Activated T-helper 1 cell treated with anti-CD3 and anti-CD28 coated beads, Interleukin-12 subunit alpha, Interleukin-12 subunit beta, Interleukin-2, Interleukin-4 antibody, amounts not matched to agents 30 ng/mL and 10 ng/mL and 1 ng/mL, durations not matched to agents 14 hours and 24 hours and 36 hours (primary cell): ENCODE results near the gene IKZF2. TPM values are rescaled to one million over a fixed set of nuclear protein-coding genes. Genes with fewer than 3 reads are reported as not detected.

Experiments
- DNase-seq: peaks from one replicate; pipeline ENCODE4 v3.0.0; 2021; ENCODE audit warnings: low spot score
- H3K27ac Mint-ChIP-seq: one replicate; pipeline ENCODE4 v1.8.0; 2021; ENCODE audit warnings: mild to moderate bottlenecking, mixed read lengths
- H3K27me3 Mint-ChIP-seq: one replicate; pipeline ENCODE4 v1.8.0; 2022; ENCODE audit warnings: mild to moderate bottlenecking, moderate library complexity, mixed read lengths; ENCODE audit not compliant: insufficient read depth
- H3K36me3 Mint-ChIP-seq: one replicate; pipeline ENCODE4 v1.8.0; 2021; ENCODE audit warnings: low read depth, mixed read lengths
- H3K4me1 Mint-ChIP-seq: one replicate; pipeline ENCODE4 v1.8.0; 2021; ENCODE audit warnings: low read depth, mixed read lengths
- H3K4me3 Mint-ChIP-seq: one replicate; pipeline ENCODE4 v1.8.0; 2021; ENCODE audit warnings: mild to moderate bottlenecking, moderate library complexity, mixed read lengths
- H3K9me3 Mint-ChIP-seq: one replicate; pipeline ENCODE4 v1.8.0; 2021; ENCODE audit warnings: mixed read lengths
- intact Hi-C: fragments of 100-400 bp; cut with micrococcal nuclease; formaldehyde crosslinking; loops from one replicate; pipeline ENCODE4 v1.15.1; 2024
- total RNA-seq: library from RNA; stranded (reverse); gene quantifications from 2 replicates; pipeline ENCODE4 v1.2.3, GENCODE V29; 2022

IKZF2 gene
- total RNA-seq, 1 donor from 2014 or later = 3.2 TPM

DNA sequence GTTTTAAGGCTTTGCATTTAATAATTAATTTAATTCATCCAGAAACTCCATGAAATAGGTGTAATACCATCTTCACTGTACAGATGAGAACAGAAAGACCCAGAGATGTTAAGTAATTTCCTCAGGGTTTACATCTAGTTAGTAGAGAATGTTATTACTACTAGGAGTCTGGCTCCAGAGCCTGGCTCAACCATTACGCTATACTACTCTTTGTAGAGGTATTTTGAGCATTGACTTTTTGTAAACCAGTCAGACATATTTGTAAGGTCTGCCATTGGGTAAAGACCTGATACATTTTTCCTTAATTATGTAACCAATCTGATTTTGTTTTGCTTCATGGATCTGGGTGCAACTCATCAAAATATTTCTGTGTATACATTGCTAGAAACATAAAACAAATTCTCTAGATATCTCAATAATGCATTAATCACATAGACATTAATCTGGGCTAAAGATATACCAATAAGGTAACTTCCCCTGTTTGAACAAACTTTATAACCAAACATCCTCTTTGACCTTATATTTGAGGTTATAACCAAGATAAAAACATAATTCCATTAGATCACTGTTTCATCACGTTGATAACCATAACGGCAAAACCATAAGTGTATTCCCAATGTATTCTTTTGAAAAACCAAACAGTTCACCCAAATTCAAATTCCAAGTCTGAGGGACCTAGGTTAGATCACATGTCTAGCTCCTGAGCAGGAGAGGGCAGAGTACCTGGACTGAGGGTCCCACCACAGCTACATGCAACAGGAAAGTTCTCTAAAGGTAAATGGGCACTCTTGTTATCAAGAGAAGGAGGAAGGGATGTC is 135.0 kb downstream of the IKZF2 start:
- H3K4me3 Mint-ChIP-seq = no peak overlapping the region
- no peak for DNase-seq
- H3K9me3 Mint-ChIP-seq = no peaks in the 10 kb centered on the region
- H3K27me3 Mint-ChIP-seq = peaks cover 17% of the 10 kb centered on the region
- H3K36me3 Mint-ChIP-seq = no peaks in the 10 kb centered on the region
- H3K27ac Mint-ChIP-seq = no peak overlapping the region
- intact Hi-C loops = loop anchor here (1.0 to 5.0 kb wide), 5 partner anchors 59 to 289 kb away; partner anchors contain the start of gene IKZF2
- H3K4me1 Mint-ChIP-seq = peaks cover 39% of the 10 kb centered on the region

DNA sequence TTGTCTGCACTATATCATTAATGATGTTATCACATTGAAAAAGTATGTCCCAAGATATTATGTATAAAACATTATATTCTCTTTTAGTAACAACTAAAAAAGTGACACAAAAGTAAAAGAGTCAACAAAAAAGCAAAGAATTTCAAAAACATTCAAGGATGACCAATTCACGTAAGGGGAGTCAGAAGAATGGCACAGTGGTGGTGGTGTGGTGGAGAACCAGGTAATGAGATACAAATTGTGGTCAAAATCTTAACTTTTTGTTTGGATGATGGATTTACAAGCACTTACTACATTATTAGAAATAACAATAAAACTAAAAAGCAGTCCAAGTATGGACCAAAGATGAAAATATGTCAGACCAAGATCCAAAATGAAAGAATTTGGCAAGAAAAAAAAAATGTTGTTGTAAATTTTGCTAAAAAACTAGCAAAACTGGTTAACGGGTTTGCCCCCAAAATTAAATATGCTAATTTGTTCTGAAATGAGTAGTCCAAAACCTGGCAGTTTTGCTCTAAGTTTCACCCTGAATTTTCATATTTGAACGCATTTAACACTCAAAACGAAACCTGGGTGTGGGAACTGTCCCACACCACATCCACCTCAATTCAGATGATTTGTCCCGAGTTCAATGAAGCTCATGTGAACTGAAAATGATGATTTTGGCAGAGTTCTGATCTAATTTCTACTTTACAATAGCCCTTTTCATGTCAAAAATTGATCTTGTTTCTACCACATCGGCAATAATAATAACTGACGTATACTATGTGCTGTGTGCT is 135.8 kb downstream of the IKZF2 start:
- Mint-ChIP-seq H3K4me3 (no peak overlapping the region), H3K27me3 (peaks cover 20% of the 10 kb centered on the region), H3K4me1 (peaks cover 37% of the 10 kb centered on the region), H3K27ac (peak overlapping the region; percentile 45), H3K36me3 (no peaks in the 10 kb centered on the region), H3K9me3 (peaks cover under 1% of the 10 kb centered on the region)
- DNase-seq = peak; percentile 37
- intact Hi-C loops = loop anchor here (1.0 to 5.0 kb wide), 8 partner anchors 19 to 288 kb away; partner anchors contain the start of gene IKZF2

GRCh38 chr2:213013979-213014378 is 137.4 kb downstream of the IKZF2 start:
- Mint-ChIP-seq H3K36me3 (no peaks in the 10 kb centered on the region), H3K27me3 (peaks cover 20% of the 10 kb centered on the region), H3K27ac (no peak overlapping the region), H3K4me3 (no peak overlapping the region), H3K4me1 (peaks cover 37% of the 10 kb centered on the region), H3K9me3 (peaks cover 3% of the 10 kb centered on the region)
- intact Hi-C loops = loop anchor here (2.0 to 5.0 kb wide), 3 partner anchors 21 to 199 kb away; no protein-coding TSS in a partner anchor
- DNase-seq = no peak

DNA sequence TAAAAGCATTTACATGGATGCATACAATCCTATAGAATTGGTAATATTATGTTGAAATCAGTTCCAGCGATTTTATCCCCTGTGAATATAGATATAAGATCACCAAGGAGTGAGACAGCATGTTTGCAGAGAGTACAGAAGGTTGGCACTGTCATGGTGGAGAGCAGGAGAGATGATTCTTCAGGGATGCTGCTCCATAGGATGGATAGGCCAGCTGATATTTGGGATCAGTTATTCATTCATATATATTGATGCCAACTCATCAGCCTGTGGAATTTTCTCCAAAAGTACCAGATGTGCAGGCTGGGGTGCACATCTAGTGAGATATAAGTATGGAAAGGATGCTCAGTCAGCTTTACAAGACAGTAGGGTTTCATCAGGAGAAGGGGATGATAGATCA is 139.9 kb downstream of the IKZF2 start:
- H3K4me1 Mint-ChIP-seq = peaks cover 23% of the 10 kb centered on the region
- peaks cover 8% of the 10 kb centered on the region for H3K27me3 Mint-ChIP-seq
- DNase-seq = no peak
- H3K9me3 Mint-ChIP-seq = peaks cover 3% of the 10 kb centered on the region
- no peaks in the 10 kb centered on the region for H3K36me3 Mint-ChIP-seq
- H3K4me3 Mint-ChIP-seq = no peak overlapping the region
- intact Hi-C loops = loop anchor here (5.0 kb wide), 1 partner anchor 89 kb away; no protein-coding TSS in a partner anchor
- no peak overlapping the region for H3K27ac Mint-ChIP-seq

DNA sequence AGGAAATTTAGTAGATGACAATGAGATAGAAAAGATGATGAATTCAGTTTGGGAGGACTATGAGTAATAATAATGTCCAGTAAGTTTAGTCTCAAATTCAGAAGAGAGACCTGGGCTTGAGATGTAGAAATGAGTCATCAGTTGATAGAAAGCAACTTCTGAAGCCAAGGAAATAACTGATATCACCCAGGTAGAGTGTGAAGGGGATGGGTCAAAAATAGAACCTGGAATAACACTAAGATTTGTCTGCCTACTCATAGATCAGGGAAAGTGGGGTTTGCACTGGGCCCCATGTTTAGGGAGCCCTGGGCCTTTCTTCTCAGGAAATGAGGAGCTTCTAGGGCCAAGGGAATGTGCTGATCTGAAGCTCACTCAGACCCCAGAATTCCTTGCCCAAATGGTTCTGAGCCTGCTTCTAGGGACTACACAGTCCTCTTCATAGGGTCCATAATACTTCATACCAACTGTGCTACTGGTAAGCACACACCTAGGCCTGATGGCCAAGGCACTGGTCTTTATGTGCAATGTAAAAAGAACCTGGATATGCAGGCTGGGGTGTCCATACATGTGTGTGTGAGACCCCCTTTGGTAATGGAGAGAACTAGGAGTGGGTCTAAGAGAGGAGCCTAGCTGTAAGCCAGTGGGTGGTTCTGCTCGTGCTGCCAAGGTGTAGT is 141.2 kb downstream of the IKZF2 start:
- H3K4me1 Mint-ChIP-seq = peaks cover 10% of the 10 kb centered on the region
- no peaks in the 10 kb centered on the region for H3K36me3 Mint-ChIP-seq
- H3K9me3 Mint-ChIP-seq = peaks cover 3% of the 10 kb centered on the region
- peaks cover 8% of the 10 kb centered on the region for H3K27me3 Mint-ChIP-seq
- no peak for DNase-seq
- H3K27ac Mint-ChIP-seq = no peak overlapping the region
- H3K4me3 Mint-ChIP-seq = no peak overlapping the region
- intact Hi-C loops = loop anchor here (5.0 kb wide), 1 partner anchor 88 kb away; no protein-coding TSS in a partner anchor

GRCh38 chr2:213007290-213007838 is 144.0 kb downstream of the IKZF2 start:
- H3K27me3 Mint-ChIP-seq = peaks cover 7% of the 10 kb centered on the region

GRCh38 chr2:213004197-213004821 is 147.1 kb downstream of the IKZF2 start:
- no peak overlapping the region for H3K27ac Mint-ChIP-seq
- intact Hi-C loops = no loop called here
- no peak overlapping the region for H3K4me3 Mint-ChIP-seq
- no peaks in the 10 kb centered on the region for H3K36me3 Mint-ChIP-seq
- no peak for DNase-seq
- H3K27me3 Mint-ChIP-seq = peaks cover 3% of the 10 kb centered on the region
- H3K9me3 Mint-ChIP-seq = no peaks in the 10 kb centered on the region
- H3K4me1 Mint-ChIP-seq = no peaks in the 10 kb centered on the region

More at GRCh38 chr2:213007290-213007838, 144.0 kb downstream of the IKZF2 start:
- no peaks in the 10 kb centered on the region for H3K4me1 Mint-ChIP-seq
- intact Hi-C loops = no loop called here
- H3K9me3 Mint-ChIP-seq = peaks cover 3% of the 10 kb centered on the region
- no peak for DNase-seq
- no peak overlapping the region for H3K27ac Mint-ChIP-seq
- H3K4me3 Mint-ChIP-seq = no peak overlapping the region
- H3K36me3 Mint-ChIP-seq = no peaks in the 10 kb centered on the region

GRCh38 chr2:213002383-213002782 is 149.0 kb downstream of the IKZF2 start:
- no peak for DNase-seq
- Mint-ChIP-seq H3K4me1 (no peaks in the 10 kb centered on the region), H3K27ac (no peak overlapping the region), H3K27me3 (peaks cover 3% of the 10 kb centered on the region), H3K9me3 (peaks cover 3% of the 10 kb centered on the region), H3K4me3 (no peak overlapping the region), H3K36me3 (no peaks in the 10 kb centered on the region)
- intact Hi-C loops = no loop called here

DNA sequence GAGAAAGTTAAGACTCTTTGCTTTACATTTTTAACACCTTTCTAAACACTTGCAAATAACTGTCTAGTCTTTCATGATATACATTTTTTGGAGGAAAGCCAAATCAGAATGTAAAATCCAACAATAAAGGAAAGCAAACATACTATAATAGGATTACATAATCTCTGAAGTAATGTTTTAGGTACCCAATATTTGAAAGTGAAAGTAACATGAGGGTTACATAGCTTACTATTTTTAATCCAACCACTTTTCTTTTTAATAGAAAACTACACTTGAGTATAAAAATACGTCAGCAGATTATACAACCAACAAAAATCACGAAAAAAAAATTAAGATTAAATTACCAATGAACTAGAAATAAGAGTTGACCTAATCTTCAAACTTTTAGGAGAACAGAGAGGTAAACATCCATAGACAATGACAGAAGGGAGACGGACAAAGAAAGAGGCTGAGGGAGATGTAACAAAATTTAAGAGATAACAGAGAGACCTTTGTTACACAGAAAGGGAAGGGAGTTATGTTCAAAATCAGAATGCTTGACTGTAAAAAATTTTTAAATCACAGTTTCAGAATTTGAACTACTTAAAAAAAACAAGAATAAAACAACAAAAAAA is 150.0 kb downstream of the IKZF2 start:
- Mint-ChIP-seq H3K27ac (no peak overlapping the region), H3K4me1 (no peaks in the 10 kb centered on the region), H3K36me3 (no peaks in the 10 kb centered on the region), H3K4me3 (no peak overlapping the region), H3K9me3 (peaks cover 3% of the 10 kb centered on the region), H3K27me3 (peaks cover 3% of the 10 kb centered on the region)
- no peak for DNase-seq
- intact Hi-C loops = no loop called here

- Mint-ChIP-seq H3K27me3 (peaks cover 3% of the 10 kb centered on the region), H3K4me3 (no peak overlapping the region), H3K27ac (no peak overlapping the region), H3K36me3 (no peaks in the 10 kb centered on the region), H3K9me3 (peaks cover 3% of the 10 kb centered on the region), H3K4me1 (no peaks in the 10 kb centered on the region)
- no peak for DNase-seq
- intact Hi-C loops = no loop called here
Observed at GRCh38 chr2:212998626-212999359, 152.6 kb downstream of the IKZF2 start.

GRCh38 chr2:212997526-212998020 is 153.8 kb downstream of the IKZF2 start:
- H3K9me3 Mint-ChIP-seq = peaks cover 3% of the 10 kb centered on the region
- intact Hi-C loops = no loop called here
- H3K4me1 Mint-ChIP-seq = no peaks in the 10 kb centered on the region
- no peaks in the 10 kb centered on the region for H3K36me3 Mint-ChIP-seq
- no peaks in the 10 kb centered on the region for H3K27me3 Mint-ChIP-seq
- H3K4me3 Mint-ChIP-seq = no peak overlapping the region
- no peak for DNase-seq
- no peak overlapping the region for H3K27ac Mint-ChIP-seq
